AG09319 (cell line): ENCODE data around the gene CAB39.

Source experiments
- DNase-seq: peaks from one replicate; pipeline ENCODE4 v3.0.0-alpha.2; 2010; ENCODE audit warnings: low read depth; ENCODE audit errors: extremely low read depth
- TF ChIP-seq, protein P1 (sequence below): IDR thresholded peaks from 2 replicates; pipeline ENCODE4 v1.5.1; 2011; ENCODE audit warnings: low read depth, mild to moderate bottlenecking, inconsistent platforms, low read length, moderate library complexity

Gene CAB39

DNA sequence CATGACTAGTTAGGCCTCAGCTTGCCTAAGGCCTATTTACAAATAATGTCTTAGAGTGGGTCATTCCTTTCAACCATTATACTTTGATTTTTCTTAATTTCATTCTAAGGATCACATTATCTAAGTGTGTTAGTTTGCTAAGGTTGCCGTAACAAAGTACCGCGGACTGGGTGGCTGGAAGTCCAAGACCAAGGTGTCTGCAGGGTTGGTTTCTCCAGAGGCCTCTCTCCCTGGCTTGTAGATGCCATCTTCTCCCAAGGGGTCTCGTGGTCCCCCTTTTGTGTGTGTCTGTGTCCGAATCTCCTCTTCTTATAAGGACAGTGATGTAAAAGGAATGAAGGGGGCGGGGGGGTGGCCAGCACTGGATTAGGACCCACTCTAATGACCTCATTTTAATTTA, 133.7 kb downstream of the CAB39 start:
- DNase-seq: no peak
- TF ChIP-seq, protein P1, sequence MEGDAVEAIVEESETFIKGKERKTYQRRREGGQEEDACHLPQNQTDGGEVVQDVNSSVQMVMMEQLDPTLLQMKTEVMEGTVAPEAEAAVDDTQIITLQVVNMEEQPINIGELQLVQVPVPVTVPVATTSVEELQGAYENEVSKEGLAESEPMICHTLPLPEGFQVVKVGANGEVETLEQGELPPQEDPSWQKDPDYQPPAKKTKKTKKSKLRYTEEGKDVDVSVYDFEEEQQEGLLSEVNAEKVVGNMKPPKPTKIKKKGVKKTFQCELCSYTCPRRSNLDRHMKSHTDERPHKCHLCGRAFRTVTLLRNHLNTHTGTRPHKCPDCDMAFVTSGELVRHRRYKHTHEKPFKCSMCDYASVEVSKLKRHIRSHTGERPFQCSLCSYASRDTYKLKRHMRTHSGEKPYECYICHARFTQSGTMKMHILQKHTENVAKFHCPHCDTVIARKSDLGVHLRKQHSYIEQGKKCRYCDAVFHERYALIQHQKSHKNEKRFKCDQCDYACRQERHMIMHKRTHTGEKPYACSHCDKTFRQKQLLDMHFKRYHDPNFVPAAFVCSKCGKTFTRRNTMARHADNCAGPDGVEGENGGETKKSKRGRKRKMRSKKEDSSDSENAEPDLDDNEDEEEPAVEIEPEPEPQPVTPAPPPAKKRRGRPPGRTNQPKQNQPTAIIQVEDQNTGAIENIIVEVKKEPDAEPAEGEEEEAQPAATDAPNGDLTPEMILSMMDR: no peak

DNA sequence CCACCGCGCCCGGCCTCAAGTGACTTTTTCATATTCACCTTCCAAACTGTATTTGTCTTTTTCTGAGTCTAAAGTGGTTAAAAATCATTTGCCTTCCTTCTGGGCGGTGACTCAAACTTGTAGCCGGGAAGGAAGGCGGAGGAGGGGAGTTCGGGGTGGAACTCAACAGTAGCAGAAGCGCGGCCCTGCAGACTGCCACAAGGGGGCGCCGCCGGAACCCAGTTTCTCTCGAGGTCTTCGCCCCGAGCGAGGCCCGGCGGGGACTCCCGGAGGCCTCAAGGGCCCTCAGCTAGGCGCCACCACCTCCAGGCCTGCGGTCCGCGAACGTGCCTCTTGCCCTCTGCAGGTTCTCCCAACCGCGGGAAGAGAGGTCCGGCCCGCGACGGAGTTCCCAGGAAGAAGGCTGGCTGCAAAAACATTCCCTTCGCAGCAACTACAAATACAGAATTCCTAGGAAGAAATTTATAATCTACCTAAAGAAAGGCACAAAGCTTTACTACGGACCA, 135.3 kb downstream of the CAB39 start:
- TF ChIP-seq, protein P1: peak; percentile 98
- DNase-seq: peak; percentile 38

GRCh38 chr2:230849633-230850357, 137.2 kb downstream of the CAB39 start:
- no peak for DNase-seq
- TF ChIP-seq, protein P1: peak; percentile 78

DNA sequence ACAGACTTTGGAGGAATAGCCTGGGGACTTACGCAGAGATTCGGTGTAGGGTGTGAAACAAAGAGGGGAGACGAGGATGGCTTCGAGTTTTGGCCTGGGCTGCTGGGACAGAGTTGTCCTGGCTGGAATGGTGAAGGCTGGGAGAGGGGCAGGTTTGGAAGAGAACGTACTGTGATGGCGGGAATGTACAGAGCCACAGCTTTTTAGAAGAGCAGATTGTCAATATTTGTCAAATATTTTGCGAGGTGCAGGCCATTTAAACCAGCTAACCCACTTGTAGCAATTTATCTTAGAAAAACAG, 137.7 kb downstream of the CAB39 start:
- TF ChIP-seq, protein P1: no peak
- no peak for DNase-seq

GRCh38 chr2:230852113-230852512, 139.5 kb downstream of the CAB39 start:
- TF ChIP-seq, protein P1: no peak

GRCh38 chr2:230861552-230862255, 149.1 kb downstream of the CAB39 start:
- DNase-seq: no peak
- TF ChIP-seq, protein P1: no peak

More at GRCh38 chr2:230852113-230852512, 139.5 kb downstream of the CAB39 start:
- no peak for DNase-seq

- no peak for DNase-seq
- TF ChIP-seq, protein P1: no peak
These were observed 149.7 kb downstream of the CAB39 start for GRCh38 chr2:230862292-230862691.
